PC-9 (cell line): ENCODE results near the gene SLC7A10. TPM values are rescaled to one million over a fixed set of nuclear protein-coding genes. Genes with fewer than 3 reads are reported as not detected.
"Not testable (repeated sequence)": the region's sequence is repeated elsewhere in the genome, so short reads cannot be mapped to it uniquely, and the experiment has no call there.

Experiments
- BruUV-seq: library from RNA; stranded (reverse); fragments of 400-500 nt; replicated peaks from 2 replicates; lab custom pipeline; 2021; lab: Mats Ljungman, UMichigan
- CTCF ChIA-PET: fragments of 300-600 bp; sonication (Branson Sonifier 250); formaldehyde crosslinking; loops from one replicate; lab custom pipeline; 2022; ENCODE audit warnings: antibody characterized with exemption; lab: Charles Lee
- POLR2A ChIA-PET: fragments of 300-600 bp; sonication (Branson Sonifier 250); formaldehyde crosslinking; loops from one replicate; lab custom pipeline; 2022; ENCODE audit warnings: antibody characterized with exemption; ENCODE audit not compliant: unreplicated experiment; lab: Charles Lee
- DNase-seq, 2 experiments: peaks; one replicate each; pipeline versions ENCODE4 v3.0.0 to v3.0.0-alpha.2; 2015 to 2022; ENCODE audit warnings: mixed read lengths in 1 of 2
- H2AFZ ChIP-seq: fragments of 200-600 bp; sonication (generic); 2 replicates; pipeline ENCODE4 v1.8.1; 2017; ENCODE audit warnings: antibody characterized with exemption
- H3F3A ChIP-seq: fragments of 200-600 bp; sonication (generic); 2 replicates; pipeline ENCODE4 v1.8.1; 2017; ENCODE audit warnings: antibody characterized with exemption, mild to moderate bottlenecking, low read depth; ENCODE audit not compliant: insufficient read depth
- H3K27ac ChIP-seq: fragments of 200-600 bp; sonication (generic); 2 replicates; pipeline ENCODE4 v1.6.1; 2016; ENCODE audit warnings: mixed run types
- H3K27me3 ChIP-seq: fragments of 200-600 bp; sonication (generic); 2 replicates; pipeline ENCODE4 v1.6.1; 2016; ENCODE audit warnings: low read depth, mixed run types; ENCODE audit not compliant: insufficient read depth
- H3K36me3 ChIP-seq: fragments of 200-600 bp; sonication (generic); 2 replicates; pipeline ENCODE4 v1.6.1; 2016; ENCODE audit warnings: low read depth, mixed run types
- H3K4me1 ChIP-seq: fragments of 200-600 bp; sonication (generic); replicated peaks from 2 replicates; pipeline ENCODE4 v1.6.1; 2016; ENCODE audit warnings: mixed run types; ENCODE audit not compliant: insufficient read depth
- H3K4me2 ChIP-seq: fragments of 200-600 bp; sonication (generic); 2 replicates; pipeline ENCODE4 v1.6.1; 2017; ENCODE audit warnings: mixed run types
- H3K4me3 ChIP-seq: fragments of 200-600 bp; sonication (generic); 2 replicates; pipeline ENCODE4 v1.6.1; 2016; ENCODE audit warnings: mixed run types
- H3K79me2 ChIP-seq: fragments of 200-600 bp; sonication (generic); 2 replicates; pipeline ENCODE4 v1.6.1; 2017; ENCODE audit warnings: low read depth, mixed run types
- H3K9me2 ChIP-seq: fragments of 200-600 bp; sonication (generic); 2 replicates; pipeline ENCODE4 v1.8.1; 2017; ENCODE audit warnings: mild to moderate bottlenecking; ENCODE audit not compliant: insufficient read depth
- H3K9me3 ChIP-seq: fragments of 200-600 bp; sonication (generic); 2 replicates; pipeline ENCODE4 v1.8.1; 2016; ENCODE audit warnings: low read depth; ENCODE audit not compliant: insufficient read depth
- H4K20me1 ChIP-seq: fragments of 200-600 bp; sonication (generic); 2 replicates; pipeline ENCODE4 v1.8.1; 2017; ENCODE audit not compliant: insufficient read depth
- CTCF ChIP-seq: fragments of 200-600 bp; sonication (generic); conservative IDR thresholded peaks from 2 replicates; pipeline ENCODE4 v1.6.1; 2017; ENCODE audit warnings: mixed run types, antibody characterized with exemption, mild to moderate bottlenecking, moderate library complexity
- EZH2 ChIP-seq: fragments of 200-600 bp; sonication (generic); IDR thresholded peaks from 2 replicates; pipeline ENCODE4 v1.8.0; 2017; ENCODE audit warnings: antibody characterized with exemption, low read depth
- intact Hi-C: fragments of 100-400 bp; cut with micrococcal nuclease; formaldehyde crosslinking; loops from one replicate; pipeline ENCODE4 v1.10.0; 2022; ENCODE audit not compliant: unreplicated experiment
- total RNA-seq: library from RNA; stranded (reverse); gene quantifications from 2 replicates; pipeline ENCODE4 v1.2.3, GENCODE V29; 2021

Gene SLC7A10
- total RNA-seq, 1 experiment from 2014 or later, result not detected

DNA sequence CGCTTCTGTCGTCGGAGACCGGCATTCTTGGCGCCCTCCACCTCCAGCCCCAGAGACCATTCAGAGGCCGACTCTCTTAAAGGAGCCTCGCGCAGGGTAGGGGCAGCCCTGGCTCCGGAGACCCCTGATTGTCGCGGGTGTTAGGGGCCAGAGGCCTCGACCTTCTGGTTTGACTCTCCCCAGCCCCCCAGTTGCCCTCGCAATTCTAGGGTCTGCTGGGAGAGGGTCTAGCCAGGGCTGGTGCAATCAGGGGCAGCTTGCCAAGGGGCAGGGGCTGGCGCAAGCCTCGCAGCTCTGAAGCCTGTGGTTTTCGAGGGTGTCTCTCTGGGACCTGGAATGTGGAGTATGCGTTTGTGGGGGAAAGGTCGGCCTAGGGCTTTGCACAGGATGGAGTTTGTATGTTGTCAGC lies 1.6 kb upstream of the SLC7A10 start:
- no peak overlapping the region for H3K4me3 ChIP-seq
- CTCF ChIA-PET, result interaction anchor here (0.7 kb wide), 1 partner anchor 556 kb away, joined by 3 read pairs; no protein-coding TSS in a partner anchor
- no peak for DNase-seq
- no peak overlapping the region for H3K4me2 ChIP-seq
- TF ChIP-seq CTCF (no peak), EZH2 (no peak)
- H3K4me1 ChIP-seq, result no peaks in the 10 kb centered on the region
- H3K9me3 ChIP-seq, result peaks cover 2% of the 10 kb centered on the region; the same call in 1 of the 2 replicates
- no peaks in the 10 kb centered on the region for H3K9me2 ChIP-seq
- H2AFZ ChIP-seq, result no peak overlapping the region
- H3F3A ChIP-seq, result no peaks in the 10 kb centered on the region
- no peaks in the 10 kb centered on the region for H3K36me3 ChIP-seq
- POLR2A ChIA-PET, result no interaction called here
- H3K79me2 ChIP-seq, result no peaks in the 10 kb centered on the region
- H4K20me1 ChIP-seq, result no peaks in the 10 kb centered on the region
- peaks cover 66% of the 10 kb centered on the region for H3K27me3 ChIP-seq
- no TSS peak for BruUV-seq
- no peak overlapping the region for H3K27ac ChIP-seq
- intact Hi-C loops, result no loop called here

DNA sequence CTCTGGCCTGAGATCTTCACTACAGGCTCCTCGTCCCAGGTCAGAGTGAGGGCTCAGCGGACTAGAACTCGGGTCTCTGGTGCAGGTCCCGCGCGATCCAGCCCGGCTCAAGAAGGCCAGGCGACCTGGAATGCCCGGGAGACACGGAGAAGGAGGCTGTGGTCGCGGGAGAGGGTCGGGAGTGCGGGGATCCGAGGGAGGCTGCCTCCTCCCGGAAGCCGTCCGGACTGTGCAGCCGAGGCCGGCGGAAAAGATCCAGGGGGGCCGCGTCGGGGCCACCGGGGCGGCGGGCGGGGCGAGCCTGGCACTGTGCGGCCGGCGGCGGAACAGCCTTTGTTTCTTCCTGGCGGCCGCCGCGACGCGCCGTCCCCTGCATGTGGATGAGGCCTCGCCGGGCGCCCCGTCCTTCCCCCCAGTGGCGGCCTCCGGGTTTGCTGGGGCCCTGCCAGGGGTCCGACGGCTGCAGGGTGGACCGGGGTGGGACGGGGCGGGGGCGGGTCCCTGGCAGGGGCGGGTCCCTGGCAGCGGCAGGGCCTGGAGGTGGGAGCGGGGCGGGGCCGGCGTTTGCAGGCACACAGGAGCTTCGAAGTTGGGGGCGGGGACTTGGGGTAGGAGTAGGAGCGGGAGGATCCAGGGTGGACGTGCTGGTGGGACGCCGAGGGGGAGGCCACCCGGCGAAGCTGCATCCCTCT lies 1.0 kb upstream of the SLC7A10 start:
- BruUV-seq, result no TSS peak
- no peaks in the 10 kb centered on the region for H4K20me1 ChIP-seq
- no peaks in the 10 kb centered on the region for H3K36me3 ChIP-seq
- no peaks in the 10 kb centered on the region for H3K4me1 ChIP-seq
- no peak overlapping the region for H2AFZ ChIP-seq
- H3K4me2 ChIP-seq, result no peak overlapping the region
- intact Hi-C loops, result no loop called here
- H3F3A ChIP-seq, result no peaks in the 10 kb centered on the region
- H3K79me2 ChIP-seq, result no peaks in the 10 kb centered on the region
- CTCF ChIA-PET, result interaction anchor here (0.7 kb wide), 1 partner anchor 557 kb away, joined by 3 read pairs; no protein-coding TSS in a partner anchor
- TF ChIP-seq EZH2 (no peak), CTCF (no peak)
- no peak overlapping the region for H3K4me3 ChIP-seq
- POLR2A ChIA-PET, result no interaction called here
- H3K27me3 ChIP-seq, result peaks cover 65% of the 10 kb centered on the region
- no peak overlapping the region for H3K27ac ChIP-seq
- no peak for DNase-seq
- H3K9me2 ChIP-seq, result no peaks in the 10 kb centered on the region
- H3K9me3 ChIP-seq, result peaks cover 2% of the 10 kb centered on the region; the same call in 1 of the 2 replicates

DNA sequence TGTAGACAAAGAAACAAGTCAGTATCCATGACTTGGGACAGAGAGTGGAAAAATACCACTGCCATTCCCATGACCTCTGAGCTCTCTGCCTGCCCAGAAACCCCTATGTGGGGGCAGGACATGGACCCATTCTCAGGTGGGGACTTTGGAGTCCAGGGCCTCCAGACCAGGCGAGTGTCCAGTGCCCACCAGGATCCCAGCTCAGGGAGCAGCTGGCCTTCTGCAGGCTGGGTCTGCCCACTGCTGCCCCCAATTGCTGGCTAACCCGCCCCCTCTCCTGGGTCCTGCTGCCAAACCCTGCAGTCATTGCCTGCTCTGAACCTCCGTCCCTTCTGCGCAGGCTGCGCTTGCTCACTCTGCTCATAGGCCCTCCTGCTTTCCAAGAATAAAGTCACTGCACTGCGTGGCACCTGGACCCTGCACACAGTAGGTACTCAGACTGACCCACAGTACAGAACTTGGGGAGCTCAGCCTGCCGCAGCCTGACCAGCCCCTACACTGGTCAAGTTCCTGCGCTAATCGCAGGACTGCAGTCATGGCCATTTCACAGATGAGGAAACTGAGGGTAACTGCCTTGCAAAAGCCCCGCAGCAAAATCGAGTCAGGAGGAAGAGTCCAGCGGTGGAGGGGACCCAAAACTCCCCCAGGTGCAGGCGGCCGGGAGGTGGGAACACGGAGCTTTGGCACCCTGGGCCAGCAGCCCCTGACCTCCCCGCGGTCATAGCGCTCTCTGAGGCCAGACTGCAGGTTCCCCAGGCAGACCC lies 774 bp downstream of the SLC7A10 start:
- H3F3A ChIP-seq, result no peaks in the 10 kb centered on the region
- no TSS peak for BruUV-seq

GRCh38 chr19:33222255-33222654 lies 3.4 kb downstream of the SLC7A10 start:
- POLR2A ChIA-PET, H4K20me1 ChIP-seq, H2AFZ ChIP-seq, H3K9me2 ChIP-seq, H3K4me3 ChIP-seq, intact Hi-C loops, CTCF ChIA-PET, H3F3A ChIP-seq, H3K36me3 ChIP-seq, DNase-seq, BruUV-seq, H3K4me2 ChIP-seq, H3K4me1 ChIP-seq, H3K9me3 ChIP-seq, H3K79me2 ChIP-seq, H3K27ac ChIP-seq: not testable (repeated sequence)
- peaks cover 67% of the 10 kb centered on the region for H3K27me3 ChIP-seq

More for the DNA sequence above, 774 bp downstream of the SLC7A10 start:
- DNase-seq, result no peak
- Histone ChIP-seq H3K4me2 (no peak overlapping the region), H3K9me3 (peaks cover 2% of the 10 kb centered on the region; the same call in 1 of the 2 replicates), H3K4me3 (no peak overlapping the region), H3K27me3 (peaks cover 66% of the 10 kb centered on the region), H3K4me1 (no peaks in the 10 kb centered on the region), H3K79me2 (no peaks in the 10 kb centered on the region), H4K20me1 (no peaks in the 10 kb centered on the region), H2AFZ (no peak overlapping the region), H3K27ac (no peak overlapping the region), H3K9me2 (no peaks in the 10 kb centered on the region), H3K36me3 (no peaks in the 10 kb centered on the region)
- intact Hi-C loops, result no loop called here
- TF ChIP-seq EZH2, result no peak
- TF ChIP-seq CTCF, result no peak
- ChIA-PET CTCF (no interaction called here), POLR2A (interaction anchor here (0.7 kb wide), 1 partner anchor 26 kb away, joined by 7 read pairs; no protein-coding TSS in a partner anchor)
